ENCODE results near the gene ACKR1.
A peak's percentile ranks its signal among the peaks of the same experiment; 100 is the strongest.

The ACKR1 gene

DNA sequence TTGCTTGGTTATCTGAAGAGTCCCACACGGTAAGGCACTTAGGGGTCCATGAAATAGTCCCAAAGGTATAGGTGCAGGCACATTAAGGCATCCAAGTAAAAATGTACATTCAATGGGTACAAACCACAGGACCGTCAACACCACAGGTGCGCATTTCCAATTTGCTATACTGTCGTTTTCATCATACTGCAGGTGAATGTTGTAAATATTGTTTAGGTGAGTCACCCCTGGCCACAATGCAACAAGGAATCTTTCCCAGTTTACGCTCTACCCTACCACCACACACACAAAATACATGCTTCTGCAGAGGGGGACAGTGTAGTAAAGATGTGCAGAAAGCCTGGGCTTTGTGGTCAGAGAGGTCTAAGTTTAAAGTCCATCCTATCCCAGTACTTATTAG lies 19.6 kb upstream of the ACKR1 start:
- H3K79me2 ChIP-seq = no peaks in the 10 kb centered on the region
- no peak overlapping the region for H3K27ac ChIP-seq
- H3K9me3 ChIP-seq (ENCODE audit: control insufficient read depth, low read length) = no peaks in the 10 kb centered on the region
- no peaks in the 10 kb centered on the region for H3K27me3 ChIP-seq (ENCODE audit: control insufficient read depth, insufficient read depth, low read length)
- no peak overlapping the region for H3K4me2 ChIP-seq (ENCODE audit: low read length)
- TF ChIP-seq, protein P1, sequence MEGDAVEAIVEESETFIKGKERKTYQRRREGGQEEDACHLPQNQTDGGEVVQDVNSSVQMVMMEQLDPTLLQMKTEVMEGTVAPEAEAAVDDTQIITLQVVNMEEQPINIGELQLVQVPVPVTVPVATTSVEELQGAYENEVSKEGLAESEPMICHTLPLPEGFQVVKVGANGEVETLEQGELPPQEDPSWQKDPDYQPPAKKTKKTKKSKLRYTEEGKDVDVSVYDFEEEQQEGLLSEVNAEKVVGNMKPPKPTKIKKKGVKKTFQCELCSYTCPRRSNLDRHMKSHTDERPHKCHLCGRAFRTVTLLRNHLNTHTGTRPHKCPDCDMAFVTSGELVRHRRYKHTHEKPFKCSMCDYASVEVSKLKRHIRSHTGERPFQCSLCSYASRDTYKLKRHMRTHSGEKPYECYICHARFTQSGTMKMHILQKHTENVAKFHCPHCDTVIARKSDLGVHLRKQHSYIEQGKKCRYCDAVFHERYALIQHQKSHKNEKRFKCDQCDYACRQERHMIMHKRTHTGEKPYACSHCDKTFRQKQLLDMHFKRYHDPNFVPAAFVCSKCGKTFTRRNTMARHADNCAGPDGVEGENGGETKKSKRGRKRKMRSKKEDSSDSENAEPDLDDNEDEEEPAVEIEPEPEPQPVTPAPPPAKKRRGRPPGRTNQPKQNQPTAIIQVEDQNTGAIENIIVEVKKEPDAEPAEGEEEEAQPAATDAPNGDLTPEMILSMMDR (IDR thresholded peaks at IDR 0.05) = no peak
- H3K36me3 ChIP-seq (ENCODE audit: control insufficient read depth, insufficient read depth, low read length) = no peaks in the 10 kb centered on the region
- no peak overlapping the region for H2AFZ ChIP-seq
- H3K9ac ChIP-seq = no peak overlapping the region
- no peaks in the 10 kb centered on the region for H3K4me1 ChIP-seq
- no peak overlapping the region for H3K4me3 ChIP-seq (ENCODE audit: low read depth, low read length)

DNA sequence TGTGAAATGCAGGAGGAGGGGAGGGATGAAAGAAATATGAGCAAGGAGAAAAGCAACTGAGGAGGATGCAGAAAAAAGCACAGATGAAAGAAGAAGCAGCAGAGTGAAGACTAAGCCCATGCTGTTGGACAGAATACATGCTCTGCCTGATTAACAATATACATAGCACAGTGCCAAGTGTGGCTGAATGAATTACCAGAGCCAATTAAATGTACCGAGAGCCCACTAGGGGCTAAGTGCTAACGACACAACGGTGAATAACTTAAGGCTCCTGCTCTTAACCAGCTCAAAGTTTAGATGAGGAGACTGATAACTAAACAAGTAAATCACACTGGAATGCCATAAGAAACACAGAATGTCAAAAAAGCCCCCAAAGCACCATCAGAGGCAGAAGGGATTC lies 17.6 kb upstream of the ACKR1 start:
- no peak overlapping the region for H3K9ac ChIP-seq
- H3K4me1 ChIP-seq = no peaks in the 10 kb centered on the region
- no peaks in the 10 kb centered on the region for H3K79me2 ChIP-seq
- no peaks in the 10 kb centered on the region for H3K27me3 ChIP-seq (ENCODE audit: control insufficient read depth, insufficient read depth, low read length)
- no peaks in the 10 kb centered on the region for H3K9me3 ChIP-seq (ENCODE audit: control insufficient read depth, low read length)
- no peak overlapping the region for H3K27ac ChIP-seq
- no peak overlapping the region for H3K4me3 ChIP-seq (ENCODE audit: low read depth, low read length)
- TF ChIP-seq, protein P1 (IDR thresholded peaks at IDR 0.05) = no peak
- H3K36me3 ChIP-seq (ENCODE audit: control insufficient read depth, insufficient read depth, low read length) = no peaks in the 10 kb centered on the region
- no peak overlapping the region for H3K4me2 ChIP-seq (ENCODE audit: low read length)
- H2AFZ ChIP-seq = no peak overlapping the region

DNA sequence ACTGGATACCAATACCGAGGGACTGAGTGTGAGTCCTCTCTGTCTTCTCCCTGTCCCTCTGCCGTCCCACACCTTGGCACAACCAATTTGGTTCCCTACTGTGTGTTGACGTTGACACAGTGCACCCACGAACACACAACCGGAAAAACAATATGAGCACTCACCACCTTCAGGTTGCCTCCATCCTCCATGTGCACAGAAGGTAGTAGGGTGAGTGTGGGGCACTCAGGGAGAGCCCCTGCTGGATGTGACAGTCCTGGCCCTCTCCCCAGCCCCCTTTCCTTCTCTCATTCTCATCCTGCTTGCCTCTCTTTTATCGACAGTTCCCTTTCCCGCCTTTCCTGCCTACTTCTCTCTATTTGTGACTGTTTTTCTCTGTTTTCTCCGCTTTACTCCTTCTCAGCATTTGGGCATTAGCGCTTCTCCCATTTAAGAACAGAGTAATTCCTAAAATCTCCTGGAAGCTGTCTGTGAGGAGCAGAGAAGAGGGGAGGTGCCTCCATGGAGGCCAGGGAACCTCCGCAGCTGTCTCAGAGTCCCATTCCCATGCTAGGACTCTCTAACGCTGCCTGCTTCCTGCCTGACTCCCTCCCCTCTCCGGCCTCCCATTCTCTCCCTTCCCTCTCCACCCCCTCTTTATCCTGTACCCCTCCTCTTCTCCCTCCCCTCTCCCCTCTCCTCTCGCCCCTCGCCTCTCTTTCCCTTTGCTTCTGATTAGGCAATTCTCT lies 16.9 kb upstream of the ACKR1 start:
- no peaks in the 10 kb centered on the region for H3K9me3 ChIP-seq (ENCODE audit: control insufficient read depth, low read length)
- H3K27me3 ChIP-seq (ENCODE audit: control insufficient read depth, insufficient read depth, low read length) = no peaks in the 10 kb centered on the region
- H3K27ac ChIP-seq = no peak overlapping the region
- H2AFZ ChIP-seq = peak overlapping the region; percentile 72
- peak overlapping the region; percentile 66 for H3K4me2 ChIP-seq (ENCODE audit: low read length)
- H3K36me3 ChIP-seq (ENCODE audit: control insufficient read depth, insufficient read depth, low read length) = no peaks in the 10 kb centered on the region
- H3K9ac ChIP-seq = no peak overlapping the region
- no peaks in the 10 kb centered on the region for H3K4me1 ChIP-seq
- TF ChIP-seq, protein P1 (IDR thresholded peaks at IDR 0.05) = no peak
- H3K79me2 ChIP-seq = no peaks in the 10 kb centered on the region
- peak overlapping the region; percentile 11 for H3K4me3 ChIP-seq (ENCODE audit: low read depth, low read length)

DNA sequence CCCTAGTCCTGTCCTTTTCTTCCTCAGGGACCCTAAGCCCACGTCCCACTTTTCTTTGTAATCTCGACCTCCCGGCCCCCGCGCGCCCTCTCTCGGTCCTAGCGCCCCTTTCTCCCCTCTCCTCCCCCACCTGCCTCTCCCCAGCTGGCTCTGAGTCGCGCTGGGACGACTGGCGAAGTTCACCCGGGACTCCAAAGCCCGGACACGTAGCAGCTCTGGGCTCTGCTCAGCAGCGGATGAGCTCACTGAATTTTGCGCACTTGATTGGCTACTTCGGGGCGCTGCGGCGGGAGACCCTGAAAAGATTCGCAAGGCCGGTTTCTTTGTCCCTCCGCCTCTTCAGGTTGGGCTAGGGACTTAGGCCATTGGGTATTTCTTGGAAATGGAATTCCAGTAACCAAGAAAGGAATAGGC lies 16.3 kb upstream of the ACKR1 start:
- no peak overlapping the region for H3K27ac ChIP-seq
- H3K79me2 ChIP-seq = no peaks in the 10 kb centered on the region
- H3K4me2 ChIP-seq (ENCODE audit: low read length) = peak overlapping the region; percentile 66
- no peaks in the 10 kb centered on the region for H3K36me3 ChIP-seq (ENCODE audit: control insufficient read depth, insufficient read depth, low read length)
- H3K9ac ChIP-seq = no peak overlapping the region
- no peaks in the 10 kb centered on the region for H3K4me1 ChIP-seq
- TF ChIP-seq, protein P1 (IDR thresholded peaks at IDR 0.05) = no peak
- no peaks in the 10 kb centered on the region for H3K9me3 ChIP-seq (ENCODE audit: control insufficient read depth, low read length)
- no peaks in the 10 kb centered on the region for H3K27me3 ChIP-seq (ENCODE audit: control insufficient read depth, insufficient read depth, low read length)
- H2AFZ ChIP-seq = peak overlapping the region; percentile 72
- peak overlapping the region; percentile 11 for H3K4me3 ChIP-seq (ENCODE audit: low read depth, low read length)

DNA sequence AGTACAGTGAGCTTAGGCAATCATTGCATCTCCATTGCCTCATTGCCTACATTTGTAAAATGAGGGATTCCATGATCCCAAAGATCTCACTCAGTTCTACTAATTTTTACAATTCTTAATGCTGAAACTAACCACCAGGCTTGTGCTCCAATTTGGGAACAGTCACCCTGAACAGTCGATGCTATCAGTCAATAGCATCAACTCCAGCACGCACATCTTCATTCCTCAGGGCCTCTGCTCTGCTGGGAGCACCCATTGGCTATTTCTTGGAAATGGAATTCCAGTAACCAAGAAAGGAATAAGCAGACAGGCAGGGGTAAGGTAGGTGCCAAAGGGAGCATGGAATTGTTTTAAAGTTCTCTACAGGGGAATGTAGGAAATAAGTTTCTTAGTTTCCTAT lies 14.2 kb upstream of the ACKR1 start:
- H3K4me1 ChIP-seq = no peaks in the 10 kb centered on the region
- H3K4me2 ChIP-seq (ENCODE audit: low read length) = no peak overlapping the region
- H2AFZ ChIP-seq = no peak overlapping the region
- no peaks in the 10 kb centered on the region for H3K9me3 ChIP-seq (ENCODE audit: control insufficient read depth, low read length)
- H3K4me3 ChIP-seq (ENCODE audit: low read depth, low read length) = no peak overlapping the region
- H3K36me3 ChIP-seq (ENCODE audit: control insufficient read depth, insufficient read depth, low read length) = no peaks in the 10 kb centered on the region
- H3K27ac ChIP-seq = no peak overlapping the region
- H3K79me2 ChIP-seq = no peaks in the 10 kb centered on the region
- H3K27me3 ChIP-seq (ENCODE audit: control insufficient read depth, insufficient read depth, low read length) = no peaks in the 10 kb centered on the region
- TF ChIP-seq, protein P1 (IDR thresholded peaks at IDR 0.05) = no peak
- no peak overlapping the region for H3K9ac ChIP-seq
